GM18505 (cell line): ENCODE measurements around the gene PROX2.

Source experiments
- ATAC-seq: cut with Tn5 transposase; IDR thresholded peaks from one replicate; pipeline ENCODE4 v1.9.1; 2021; ENCODE audit not compliant: unreplicated experiment
- POLR2A ChIP-seq: IDR thresholded peaks from 4 replicates; pipeline ENCODE4 v1.6.1; 2011; ENCODE audit warnings: borderline replicate concordance; ENCODE audit not compliant: insufficient read depth, insufficient read length; ENCODE audit errors: extremely low read depth

Gene PROX2

GRCh38 chr14:74913986-74914573 lies 38.1 kb upstream of the PROX2 start:
- no peak for ATAC-seq
- no peak for TF ChIP-seq POLR2A

DNA sequence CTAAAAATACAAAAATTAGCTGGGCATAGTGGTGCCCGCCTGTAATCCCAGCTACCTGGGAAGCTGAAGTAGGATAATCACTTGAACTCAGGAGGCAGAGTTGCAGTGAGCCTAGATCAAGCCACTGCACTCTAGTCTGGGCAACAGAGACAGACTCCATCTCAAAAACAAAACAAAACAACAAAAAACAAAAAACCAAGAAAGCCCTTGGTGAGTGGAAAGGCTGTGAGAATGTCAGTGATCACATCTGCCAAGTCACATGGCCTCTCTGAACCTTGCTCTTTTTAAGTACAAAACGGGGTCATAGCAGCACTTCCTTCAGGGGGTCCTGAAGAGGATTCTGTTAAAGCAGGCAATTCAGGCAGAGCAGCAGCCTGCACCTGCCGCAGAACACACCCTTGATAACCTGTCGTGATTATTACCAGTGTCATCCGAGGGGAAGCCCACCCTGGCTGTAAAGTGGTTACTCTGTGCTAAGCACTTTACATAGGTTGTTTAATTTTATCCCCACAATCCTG lies 37.5 kb upstream of the PROX2 start:
- TF ChIP-seq POLR2A = no peak
- no peak for ATAC-seq

- TF ChIP-seq POLR2A = no peak
- ATAC-seq = no peak
Measured at GRCh38 chr14:74912801-74913200, 36.9 kb upstream of the PROX2 start.

DNA sequence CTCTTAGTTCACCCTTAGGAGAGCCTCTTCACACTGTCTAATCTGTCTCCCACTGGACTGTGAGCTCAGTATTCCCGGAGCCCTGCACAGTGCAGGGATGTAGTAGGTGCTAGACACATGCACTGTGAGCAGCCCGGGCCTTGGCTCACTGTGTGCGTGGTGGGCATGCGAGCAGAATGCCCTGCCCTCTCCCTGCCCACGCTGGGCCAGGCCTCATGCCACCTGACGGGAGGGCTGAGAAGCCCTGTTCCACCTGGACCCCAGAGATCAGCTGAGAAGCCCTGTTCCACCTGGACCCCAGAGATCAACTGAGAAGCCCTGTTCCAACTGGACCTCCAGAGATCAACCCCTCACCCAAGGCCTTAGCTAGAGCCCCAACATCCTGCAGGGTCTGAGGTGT lies 36.2 kb upstream of the PROX2 start:
- ATAC-seq = no peak
- TF ChIP-seq POLR2A = no peak

DNA sequence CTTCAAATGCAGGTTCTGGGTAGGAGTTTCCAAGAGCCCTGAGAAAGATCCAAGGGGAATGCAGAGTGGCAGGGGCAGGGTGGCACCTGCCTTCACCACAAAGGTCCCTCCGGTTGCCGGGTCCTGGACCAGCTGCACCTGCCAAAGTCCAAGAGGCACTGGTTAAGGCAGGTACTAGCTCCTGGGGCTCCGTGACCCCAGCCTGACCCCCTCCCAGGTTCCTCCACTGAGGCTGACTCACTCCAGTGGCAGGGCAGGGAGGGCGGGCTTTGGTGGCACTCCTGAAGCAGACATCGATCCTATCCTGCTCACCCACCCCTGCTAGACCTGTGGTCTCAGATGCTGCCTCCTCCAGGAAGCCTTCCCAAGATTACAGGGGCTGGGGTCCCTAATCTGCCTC lies 35.8 kb upstream of the PROX2 start:
- TF ChIP-seq POLR2A = no peak

GRCh38 chr14:74911221-74911620 lies 35.3 kb upstream of the PROX2 start:
- no peak for ATAC-seq
- TF ChIP-seq POLR2A = no peak

More for the DNA sequence above, 35.8 kb upstream of the PROX2 start:
- ATAC-seq = no peak

DNA sequence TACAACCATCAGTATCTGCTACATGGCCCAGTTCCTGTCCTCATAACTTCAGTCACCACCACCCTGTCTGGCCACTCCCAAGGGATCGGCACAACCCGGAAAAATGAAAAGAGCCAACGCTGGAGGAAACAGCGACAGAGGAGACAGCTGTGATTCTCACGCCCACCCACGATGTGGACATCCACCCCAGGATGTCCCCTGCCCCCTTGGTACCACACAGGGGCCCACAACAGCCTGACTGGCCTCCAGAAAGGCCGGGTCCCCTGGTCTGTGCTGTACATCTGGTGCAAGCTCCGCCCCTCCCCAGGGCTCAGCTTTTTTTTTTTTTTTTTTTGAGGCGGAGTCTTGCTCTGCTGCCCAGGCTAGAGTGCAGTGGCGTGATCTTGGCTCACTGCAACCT lies 34.6 kb upstream of the PROX2 start:
- no peak for TF ChIP-seq POLR2A
- no peak for ATAC-seq

- TF ChIP-seq POLR2A = no peak
- no peak for ATAC-seq
Measured at GRCh38 chr14:74909911-74910310, 34.0 kb upstream of the PROX2 start.

GRCh38 chr14:74909501-74909900 lies 33.6 kb upstream of the PROX2 start:
- TF ChIP-seq POLR2A = no peak

GRCh38 chr14:74908861-74909341 lies 33.0 kb upstream of the PROX2 start:
- no peak for TF ChIP-seq POLR2A
- ATAC-seq = no peak

More at GRCh38 chr14:74909501-74909900, 33.6 kb upstream of the PROX2 start:
- ATAC-seq = no peak

DNA sequence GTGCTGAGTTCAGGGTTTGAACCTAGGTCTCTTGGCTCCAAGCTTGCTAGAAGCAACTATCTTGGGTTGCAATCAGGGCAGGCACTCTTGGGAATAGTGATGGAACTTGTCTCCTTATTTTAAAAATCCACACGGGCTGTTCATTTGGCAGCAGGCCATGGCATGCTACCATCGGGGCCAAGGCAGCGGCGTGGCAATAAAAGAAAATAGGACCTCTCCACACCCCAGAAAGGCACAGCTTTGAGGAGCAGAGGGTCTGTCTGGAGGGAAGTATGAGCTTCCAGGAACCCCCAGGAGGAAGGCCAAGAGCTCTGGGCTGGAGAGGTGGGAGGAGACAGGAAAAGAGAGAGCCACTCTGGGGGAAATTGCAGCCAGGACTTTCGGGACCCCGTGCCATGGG lies 31.8 kb upstream of the PROX2 start:
- TF ChIP-seq POLR2A = no peak
- ATAC-seq = no peak

DNA sequence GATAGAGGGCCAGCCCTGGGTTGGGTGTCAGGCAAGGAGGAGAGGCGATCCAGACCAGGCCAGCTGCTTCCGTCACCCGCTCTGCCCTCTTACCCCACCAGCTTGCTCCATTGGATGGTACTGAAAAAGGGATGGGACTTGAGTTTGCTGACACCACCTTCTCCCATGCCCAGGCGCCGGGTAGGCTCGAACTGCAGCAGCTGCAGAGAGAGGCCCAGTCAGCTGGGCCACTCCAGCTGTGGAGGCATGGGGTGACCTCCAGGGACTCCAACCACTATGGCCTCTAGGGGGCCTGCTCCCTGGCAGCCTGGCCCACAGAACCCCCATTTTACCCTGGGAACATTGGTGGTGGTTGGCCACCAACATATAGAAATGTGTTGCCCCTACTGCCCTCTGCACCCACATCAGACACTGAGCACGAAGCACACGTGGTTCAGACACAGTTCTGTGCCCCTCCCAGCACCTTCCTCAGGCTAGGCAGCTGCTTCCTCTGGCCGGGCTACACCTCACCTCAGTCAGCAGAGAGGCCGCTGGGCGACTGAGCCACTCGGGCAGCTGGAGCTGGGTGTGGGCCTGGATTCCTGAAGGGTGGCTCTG lies 31.1 kb upstream of the PROX2 start:
- ATAC-seq = no peak
- no peak for TF ChIP-seq POLR2A

GRCh38 chr14:74905595-74906142 lies 29.7 kb upstream of the PROX2 start:
- ATAC-seq = no peak
- peak; percentile 43 for TF ChIP-seq POLR2A
